Caco-2 (cell line): ENCODE measurements around the gene AKAIN1. TPM values are rescaled to one million over a fixed set of nuclear protein-coding genes. Genes with fewer than 3 reads are reported as not detected.

Experiments
- BruUV-seq: library from RNA; stranded (reverse); fragments of 400-500 nt; replicated peaks from 2 replicates; lab custom pipeline; 2021; lab: Mats Ljungman, UMichigan
- CTCF ChIA-PET: fragments of 300-600 bp; sonication (Branson Sonifier 250); formaldehyde crosslinking; loops from one replicate; lab custom pipeline; 2022; ENCODE audit warnings: antibody characterized with exemption; lab: Charles Lee
- POLR2A ChIA-PET: fragments of 300-600 bp; sonication (Branson Sonifier 250); formaldehyde crosslinking; loops from one replicate; lab custom pipeline; 2022; ENCODE audit warnings: antibody characterized with exemption; lab: Charles Lee
- DNase-seq, 2 experiments: peaks; one replicate each; pipeline versions ENCODE4 v3.0.0 to v3.0.0-alpha.2; 2020 to 2022
- H3K27me3 ChIP-seq: replicated peaks from 2 replicates; pipeline ENCODE4 v1.6.0; 2011; ENCODE audit warnings: low read length; ENCODE audit not compliant: control insufficient read depth, insufficient read depth
- H3K36me3 ChIP-seq: 2 replicates; pipeline ENCODE4 v1.5.1; 2011; ENCODE audit warnings: low read length; ENCODE audit not compliant: control insufficient read depth, insufficient read depth
- H3K4me1 ChIP-seq: fragments of 250-450 bp; sonication (Bioruptor Pico); 2 replicates; pipeline ENCODE4 v1.5.1; 2020; ENCODE audit warnings: mild to moderate bottlenecking
- H3K4me3 ChIP-seq: 2 replicates; pipeline ENCODE4 v1.5.1; 2011; ENCODE audit warnings: low read depth, mild to moderate bottlenecking, control low read depth, low read length
- H3K9me3 ChIP-seq: fragments of 250-450 bp; sonication (Bioruptor Pico); 2 replicates; pipeline ENCODE4 v1.5.1; 2020; ENCODE audit warnings: mild to moderate bottlenecking, moderate library complexity
- H3K27ac Mint-ChIP-seq: one replicate; pipeline ENCODE4 v1.8.0; 2022; ENCODE audit warnings: mixed read lengths; ENCODE audit not compliant: unreplicated experiment
- H3K27me3 Mint-ChIP-seq: one replicate; pipeline ENCODE4 v1.8.0; 2022; ENCODE audit warnings: mixed read lengths; ENCODE audit not compliant: insufficient read depth, unreplicated experiment
- H3K36me3 Mint-ChIP-seq: one replicate; pipeline ENCODE4 v1.8.0; 2022; ENCODE audit warnings: mild to moderate bottlenecking, mixed read lengths; ENCODE audit not compliant: insufficient read depth, unreplicated experiment
- H3K4me1 Mint-ChIP-seq: one replicate; pipeline ENCODE4 v1.8.0; 2022; ENCODE audit warnings: low read depth, mixed read lengths; ENCODE audit not compliant: unreplicated experiment
- H3K4me3 Mint-ChIP-seq: one replicate; pipeline ENCODE4 v1.8.0; 2022; ENCODE audit warnings: mild to moderate bottlenecking, moderate library complexity, mixed read lengths; ENCODE audit not compliant: unreplicated experiment
- H3K9me3 Mint-ChIP-seq: one replicate; pipeline ENCODE4 v1.8.0; 2022; ENCODE audit warnings: mixed read lengths; ENCODE audit not compliant: unreplicated experiment
- intact Hi-C: fragments of 100-400 bp; cut with micrococcal nuclease; formaldehyde crosslinking; loops from one replicate; pipeline ENCODE4 v1.10.0; 2022; ENCODE audit not compliant: unreplicated experiment
- total RNA-seq: library from RNA; stranded (reverse); gene quantifications from 2 replicates; pipeline ENCODE4 v1.2.3, GENCODE V29; 2022
- TF ChIP-seq, protein P1 (sequence below), 2 experiments: fragments of 200-600 bp in 1 of 2; IDR thresholded peaks; 1 replicate in 1 of 2; 2 replicates in 1 of 2; pipeline versions ENCODE4 v1.5.1 to v1.8.0; 2011 to 2022; ENCODE audit warnings: antibody characterized with exemption in 1 of 2, control low read depth in 1 of 2, inconsistent platforms in 1 of 2, low read depth in 1 of 2, low read length in 1 of 2, mild to moderate bottlenecking in 1 of 2, moderate library complexity in 1 of 2; ENCODE audit not compliant: insufficient read depth in 1 of 2, severe bottlenecking in 1 of 2, unreplicated experiment in 1 of 2

The AKAIN1 gene
- total RNA-seq, 1 experiment from 2014 or later, result not detected

GRCh38 chr18:5167831-5168230 lies 29.2 kb downstream of the AKAIN1 start:
- intact Hi-C loops, result no loop called here
- Histone ChIP-seq H3K36me3 (no peaks in the 10 kb centered on the region), H3K9me3 (no peaks in the 10 kb centered on the region), H3K4me1 (no peaks in the 10 kb centered on the region), H3K27me3 (no peaks in the 10 kb centered on the region), H3K4me3 (no peak overlapping the region)
- H3K36me3 Mint-ChIP-seq, result no peaks in the 10 kb centered on the region
- H3K9me3 Mint-ChIP-seq, result no peaks in the 10 kb centered on the region
- no TSS peak for BruUV-seq
- no peak for DNase-seq
- ChIA-PET CTCF (no interaction called here), POLR2A (no interaction called here)
- H3K4me3 Mint-ChIP-seq, result no peak overlapping the region
- no peak overlapping the region for H3K27ac Mint-ChIP-seq
- H3K27me3 Mint-ChIP-seq, result peaks cover 4% of the 10 kb centered on the region
- H3K4me1 Mint-ChIP-seq, result no peaks in the 10 kb centered on the region
- TF ChIP-seq, protein P1, sequence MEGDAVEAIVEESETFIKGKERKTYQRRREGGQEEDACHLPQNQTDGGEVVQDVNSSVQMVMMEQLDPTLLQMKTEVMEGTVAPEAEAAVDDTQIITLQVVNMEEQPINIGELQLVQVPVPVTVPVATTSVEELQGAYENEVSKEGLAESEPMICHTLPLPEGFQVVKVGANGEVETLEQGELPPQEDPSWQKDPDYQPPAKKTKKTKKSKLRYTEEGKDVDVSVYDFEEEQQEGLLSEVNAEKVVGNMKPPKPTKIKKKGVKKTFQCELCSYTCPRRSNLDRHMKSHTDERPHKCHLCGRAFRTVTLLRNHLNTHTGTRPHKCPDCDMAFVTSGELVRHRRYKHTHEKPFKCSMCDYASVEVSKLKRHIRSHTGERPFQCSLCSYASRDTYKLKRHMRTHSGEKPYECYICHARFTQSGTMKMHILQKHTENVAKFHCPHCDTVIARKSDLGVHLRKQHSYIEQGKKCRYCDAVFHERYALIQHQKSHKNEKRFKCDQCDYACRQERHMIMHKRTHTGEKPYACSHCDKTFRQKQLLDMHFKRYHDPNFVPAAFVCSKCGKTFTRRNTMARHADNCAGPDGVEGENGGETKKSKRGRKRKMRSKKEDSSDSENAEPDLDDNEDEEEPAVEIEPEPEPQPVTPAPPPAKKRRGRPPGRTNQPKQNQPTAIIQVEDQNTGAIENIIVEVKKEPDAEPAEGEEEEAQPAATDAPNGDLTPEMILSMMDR (IDR thresholded peaks at IDR 0.05; ENCODE audit: insufficient read depth in 1 of 2, low read depth in 1 of 2, low read length in 1 of 2, severe bottlenecking in 1 of 2, unreplicated experiment in 1 of 2), result no peak

GRCh38 chr18:5166606-5167280 lies 30.3 kb downstream of the AKAIN1 start:
- H3K4me3 ChIP-seq, result no peak overlapping the region
- no peaks in the 10 kb centered on the region for H3K9me3 ChIP-seq
- POLR2A ChIA-PET, result no interaction called here
- H3K4me1 ChIP-seq, result no peaks in the 10 kb centered on the region
- no peak for DNase-seq
- BruUV-seq, result no TSS peak
- CTCF ChIA-PET, result no interaction called here
- Mint-ChIP-seq H3K4me1 (no peaks in the 10 kb centered on the region), H3K9me3 (no peaks in the 10 kb centered on the region), H3K36me3 (no peaks in the 10 kb centered on the region), H3K4me3 (no peak overlapping the region), H3K27ac (no peak overlapping the region), H3K27me3 (peaks cover 4% of the 10 kb centered on the region)
- intact Hi-C loops, result no loop called here
- TF ChIP-seq, protein P1 (IDR thresholded peaks at IDR 0.05; ENCODE audit: insufficient read depth in 1 of 2, low read depth in 1 of 2, low read length in 1 of 2, severe bottlenecking in 1 of 2, unreplicated experiment in 1 of 2), result no peak
- no peaks in the 10 kb centered on the region for H3K27me3 ChIP-seq
- no peaks in the 10 kb centered on the region for H3K36me3 ChIP-seq

GRCh38 chr18:5164903-5165302 lies 32.2 kb downstream of the AKAIN1 start:
- H3K9me3 ChIP-seq, result no peaks in the 10 kb centered on the region
- TF ChIP-seq, protein P1 (IDR thresholded peaks at IDR 0.05; ENCODE audit: insufficient read depth in 1 of 2, low read depth in 1 of 2, low read length in 1 of 2, severe bottlenecking in 1 of 2, unreplicated experiment in 1 of 2), result no peak
- no peaks in the 10 kb centered on the region for H3K9me3 Mint-ChIP-seq
- H3K4me3 Mint-ChIP-seq, result no peak overlapping the region
- intact Hi-C loops, result no loop called here
- peaks cover 4% of the 10 kb centered on the region for H3K27me3 Mint-ChIP-seq
- POLR2A ChIA-PET, result no interaction called here
- CTCF ChIA-PET, result no interaction called here
- no peaks in the 10 kb centered on the region for H3K36me3 Mint-ChIP-seq
- BruUV-seq, result no TSS peak
- no peaks in the 10 kb centered on the region for H3K4me1 Mint-ChIP-seq
- no peaks in the 10 kb centered on the region for H3K36me3 ChIP-seq
- no peak overlapping the region for H3K4me3 ChIP-seq
- no peaks in the 10 kb centered on the region for H3K27me3 ChIP-seq
- no peak overlapping the region for H3K27ac Mint-ChIP-seq
- no peak for DNase-seq
- H3K4me1 ChIP-seq, result no peaks in the 10 kb centered on the region
